ENCODE measurements around the gene GRXCR2. TPM values are rescaled to one million over a fixed set of nuclear protein-coding genes. Genes with fewer than 3 reads are reported as not detected.

The GRXCR2 gene
- total RNA-seq, result not detected

GRCh38 chr5:145872914-145873313, at the start of gene GRXCR2:
GRXCR2 (minus strand) TSS chr5:145873014; CDS start chr5:145872968, 46 bp downstream.
- intact Hi-C loops (cut with DNase I), result no loop called here
- Histone ChIP-seq H3K36me3 (no peaks in the 10 kb centered on the region), H3K9me3 (no peaks in the 10 kb centered on the region), H3K4me1 (replicated peaks) (no peaks in the 10 kb centered on the region), H3K27me3 (replicated peaks; ENCODE audit: insufficient read depth) (no peaks in the 10 kb centered on the region), H3K27ac (no peak within 1 kb of the TSS), H3K4me3 (no peak within 1 kb of the TSS)
- WGBS, result 65% methylated on average over 3 of the region's 3 CpGs
- TF ChIP-seq, protein P1, sequence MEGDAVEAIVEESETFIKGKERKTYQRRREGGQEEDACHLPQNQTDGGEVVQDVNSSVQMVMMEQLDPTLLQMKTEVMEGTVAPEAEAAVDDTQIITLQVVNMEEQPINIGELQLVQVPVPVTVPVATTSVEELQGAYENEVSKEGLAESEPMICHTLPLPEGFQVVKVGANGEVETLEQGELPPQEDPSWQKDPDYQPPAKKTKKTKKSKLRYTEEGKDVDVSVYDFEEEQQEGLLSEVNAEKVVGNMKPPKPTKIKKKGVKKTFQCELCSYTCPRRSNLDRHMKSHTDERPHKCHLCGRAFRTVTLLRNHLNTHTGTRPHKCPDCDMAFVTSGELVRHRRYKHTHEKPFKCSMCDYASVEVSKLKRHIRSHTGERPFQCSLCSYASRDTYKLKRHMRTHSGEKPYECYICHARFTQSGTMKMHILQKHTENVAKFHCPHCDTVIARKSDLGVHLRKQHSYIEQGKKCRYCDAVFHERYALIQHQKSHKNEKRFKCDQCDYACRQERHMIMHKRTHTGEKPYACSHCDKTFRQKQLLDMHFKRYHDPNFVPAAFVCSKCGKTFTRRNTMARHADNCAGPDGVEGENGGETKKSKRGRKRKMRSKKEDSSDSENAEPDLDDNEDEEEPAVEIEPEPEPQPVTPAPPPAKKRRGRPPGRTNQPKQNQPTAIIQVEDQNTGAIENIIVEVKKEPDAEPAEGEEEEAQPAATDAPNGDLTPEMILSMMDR (IDR thresholded peaks at IDR 0.05), result no peak
- no peak for DNase-seq (ENCODE audit: low spot score)

DNA sequence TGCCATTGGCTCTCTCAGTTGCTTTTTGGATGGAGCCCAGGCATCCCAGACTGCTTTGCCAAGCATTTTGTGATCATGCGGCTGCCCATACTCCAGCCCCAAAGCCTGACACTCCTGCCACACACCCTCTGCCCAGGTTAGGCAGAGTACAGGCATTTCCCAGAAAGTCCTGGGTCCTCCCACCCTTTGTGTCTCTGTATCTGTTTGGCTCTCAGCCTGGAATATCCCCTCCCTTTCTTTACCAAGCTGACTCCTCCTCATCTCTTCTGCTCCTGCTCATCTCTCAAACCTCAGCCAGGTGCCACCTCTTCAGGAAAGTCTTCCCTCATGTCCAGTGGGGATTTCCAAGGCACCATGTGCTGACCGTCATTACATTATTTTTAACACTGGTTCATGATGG, 49.2 kb upstream of the GRXCR2 start:
- no peaks in the 10 kb centered on the region for H3K27me3 ChIP-seq (replicated peaks; ENCODE audit: insufficient read depth)
- H3K4me1 ChIP-seq (replicated peaks), result no peaks in the 10 kb centered on the region
- DNase-seq (ENCODE audit: low spot score), result no peak
- TF ChIP-seq, protein P1 (IDR thresholded peaks at IDR 0.05), result no peak
- no peak for TF ChIP-seq POLR2AphosphoS5 (IDR thresholded peaks at IDR 0.05)
- no peak for TF ChIP-seq POLR2A (IDR thresholded peaks at IDR 0.05)
- 74% methylated on average over 2 of the region's 2 CpGs for WGBS
- H3K9me3 ChIP-seq, result no peaks in the 10 kb centered on the region
- no peaks in the 10 kb centered on the region for H3K36me3 ChIP-seq
- no peak overlapping the region for H3K4me3 ChIP-seq
- intact Hi-C loops (cut with DNase I), result no loop called here
- H3K27ac ChIP-seq, result no peak overlapping the region

- no peak overlapping the region for H3K4me3 ChIP-seq
- TF ChIP-seq, protein P1 (IDR thresholded peaks at IDR 0.05), result no peak
- no peak for TF ChIP-seq POLR2AphosphoS5 (IDR thresholded peaks at IDR 0.05)
- TF ChIP-seq POLR2A (IDR thresholded peaks at IDR 0.05), result no peak
- no peak overlapping the region for H3K27ac ChIP-seq
- no peaks in the 10 kb centered on the region for H3K4me1 ChIP-seq (replicated peaks)
- no peak for DNase-seq (ENCODE audit: low spot score)
- intact Hi-C loops (cut with DNase I), result no loop called here
- H3K36me3 ChIP-seq, result no peaks in the 10 kb centered on the region
- no peaks in the 10 kb centered on the region for H3K9me3 ChIP-seq
- 47% methylated on average over 2 of the region's 2 CpGs for WGBS
- H3K27me3 ChIP-seq (replicated peaks; ENCODE audit: insufficient read depth), result no peaks in the 10 kb centered on the region
These were observed 48.4 kb upstream of the GRXCR2 start for GRCh38 chr5:145921211-145921610.

- intact Hi-C loops (cut with DNase I), result no loop called here
- Histone ChIP-seq H3K4me3 (no peak overlapping the region), H3K4me1 (replicated peaks) (no peaks in the 10 kb centered on the region), H3K9me3 (no peaks in the 10 kb centered on the region), H3K27me3 (replicated peaks; ENCODE audit: insufficient read depth) (no peaks in the 10 kb centered on the region), H3K27ac (no peak overlapping the region), H3K36me3 (no peaks in the 10 kb centered on the region)
- WGBS, result 85% methylated on average over 1 of the region's 1 CpG
- DNase-seq (ENCODE audit: low spot score), result no peak
- TF ChIP-seq POLR2A (IDR thresholded peaks at IDR 0.05) (no peak), POLR2AphosphoS5 (IDR thresholded peaks at IDR 0.05) (no peak)
- TF ChIP-seq, protein P1 (IDR thresholded peaks at IDR 0.05), result no peak
These were observed 47.9 kb upstream of the GRXCR2 start for GRCh38 chr5:145920542-145921210.

- no peak for DNase-seq (ENCODE audit: low spot score)
- TF ChIP-seq POLR2AphosphoS5 (IDR thresholded peaks at IDR 0.05), result no peak
- TF ChIP-seq, protein P1 (IDR thresholded peaks at IDR 0.05), result no peak
- TF ChIP-seq POLR2A (IDR thresholded peaks at IDR 0.05), result no peak
- intact Hi-C loops (cut with DNase I), result no loop called here
- Histone ChIP-seq H3K27ac (no peak overlapping the region), H3K36me3 (no peaks in the 10 kb centered on the region), H3K27me3 (replicated peaks; ENCODE audit: insufficient read depth) (no peaks in the 10 kb centered on the region), H3K4me3 (no peak overlapping the region), H3K9me3 (no peaks in the 10 kb centered on the region), H3K4me1 (replicated peaks) (no peaks in the 10 kb centered on the region)
- WGBS, result 87% methylated on average over 6 of the region's 6 CpGs
These were observed 46.6 kb upstream of the GRXCR2 start for GRCh38 chr5:145919413-145919812.

Data from prostate gland (tissue), 2 donors.